ENCODE results near the gene LHPP.
A peak's percentile ranks its signal among the peaks of the same experiment; 100 is the strongest.

The LHPP gene

DNA sequence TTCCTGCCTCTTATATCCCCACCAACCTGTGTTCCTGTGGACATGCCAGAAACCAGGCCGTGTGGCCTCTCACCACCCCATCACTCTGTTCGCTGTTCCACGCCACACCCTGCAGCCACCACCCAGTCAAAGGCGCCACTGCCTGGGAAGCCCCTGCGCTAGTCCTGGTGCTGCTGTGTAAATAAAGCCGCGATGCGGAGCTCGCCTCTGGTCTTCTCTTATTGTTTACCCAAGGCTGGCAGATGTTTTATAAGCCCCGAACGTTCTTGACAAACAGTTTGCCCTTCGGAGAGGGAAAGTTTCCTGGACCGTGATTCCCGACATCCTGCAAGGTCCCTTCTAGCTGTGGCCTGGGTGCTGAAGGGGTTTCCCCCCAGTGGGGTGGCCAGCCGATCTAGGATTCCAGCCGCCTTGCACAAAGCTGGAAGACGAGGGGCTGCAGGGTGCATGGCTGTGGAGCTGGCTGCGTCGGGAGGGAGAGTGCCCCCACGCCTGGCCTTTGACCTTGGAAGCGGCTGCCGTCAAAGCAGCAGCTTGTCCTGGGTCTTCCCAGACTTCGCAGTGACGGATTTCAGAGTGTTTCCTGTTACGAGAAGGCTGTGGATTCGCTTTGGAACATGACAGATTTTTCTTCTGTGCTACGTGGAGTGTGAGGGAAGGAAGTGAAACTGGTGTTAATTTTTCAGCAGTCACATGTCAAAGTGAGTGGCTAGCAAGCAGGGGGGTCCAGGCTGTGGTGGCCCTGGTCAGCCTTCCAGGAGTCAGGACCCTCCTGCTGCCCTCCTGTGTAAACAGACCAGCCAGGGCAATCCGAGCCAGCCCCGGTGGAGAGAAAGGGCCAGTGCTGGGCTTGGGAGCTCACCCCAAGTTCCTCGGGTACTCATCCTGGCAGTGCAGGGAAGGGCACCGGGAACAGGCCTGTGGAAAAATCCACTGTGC lies 61.6 kb downstream of the LHPP start:
- peak; percentile 3 for DNase-seq

DNA sequence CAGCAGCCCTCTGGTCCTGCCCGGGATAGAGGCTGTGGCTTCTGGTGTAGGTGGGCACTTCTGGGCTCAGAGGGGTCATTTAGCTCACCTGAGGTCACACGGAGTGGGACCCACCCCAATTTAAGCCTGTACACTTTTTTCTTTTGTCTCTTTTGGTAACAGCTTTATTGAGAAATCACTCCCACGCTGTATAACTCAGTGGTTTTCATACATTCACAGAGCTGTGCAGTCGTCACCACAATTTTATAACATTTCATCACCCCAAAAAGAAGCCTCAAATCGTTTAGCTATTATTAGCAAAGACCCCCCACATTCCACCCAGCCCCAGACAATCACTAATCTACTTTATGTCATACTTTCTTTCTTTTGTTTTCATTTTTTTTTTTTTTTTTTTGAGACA lies 62.3 kb downstream of the LHPP start:
- DNase-seq = no peak

DNA sequence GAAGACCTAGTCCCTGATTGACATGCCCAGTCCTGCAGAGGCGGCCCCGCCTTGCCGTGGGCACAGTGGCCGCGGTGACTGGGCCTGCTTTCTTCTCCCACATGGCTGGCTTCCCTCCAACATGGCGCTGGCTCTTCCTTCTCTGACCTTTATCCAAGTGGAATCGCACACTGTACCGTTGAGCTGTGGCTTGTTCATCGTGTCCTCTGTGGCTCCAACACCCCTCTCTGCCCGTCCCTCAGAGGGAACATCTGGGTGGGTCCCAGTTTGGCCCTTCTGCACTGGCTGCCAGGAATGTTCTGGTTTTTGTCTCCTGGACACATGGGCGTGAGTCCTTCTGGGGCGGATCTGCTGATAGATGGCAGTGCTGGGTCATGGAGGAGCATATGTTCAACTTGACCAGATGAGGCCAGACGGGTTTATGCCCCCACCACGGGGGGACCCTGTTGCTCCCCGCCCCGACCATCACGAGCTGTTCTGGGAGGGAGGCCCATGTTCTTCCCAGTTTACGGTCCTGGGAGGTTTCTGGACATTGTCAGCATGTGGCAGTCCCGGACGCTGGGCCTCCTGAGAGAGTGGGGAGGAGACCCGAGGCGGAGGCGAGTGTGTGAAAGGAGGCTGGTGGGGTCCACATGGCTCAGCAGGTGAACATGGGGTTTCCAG lies 63.5 kb downstream of the LHPP start:
- no peak for DNase-seq

DNA sequence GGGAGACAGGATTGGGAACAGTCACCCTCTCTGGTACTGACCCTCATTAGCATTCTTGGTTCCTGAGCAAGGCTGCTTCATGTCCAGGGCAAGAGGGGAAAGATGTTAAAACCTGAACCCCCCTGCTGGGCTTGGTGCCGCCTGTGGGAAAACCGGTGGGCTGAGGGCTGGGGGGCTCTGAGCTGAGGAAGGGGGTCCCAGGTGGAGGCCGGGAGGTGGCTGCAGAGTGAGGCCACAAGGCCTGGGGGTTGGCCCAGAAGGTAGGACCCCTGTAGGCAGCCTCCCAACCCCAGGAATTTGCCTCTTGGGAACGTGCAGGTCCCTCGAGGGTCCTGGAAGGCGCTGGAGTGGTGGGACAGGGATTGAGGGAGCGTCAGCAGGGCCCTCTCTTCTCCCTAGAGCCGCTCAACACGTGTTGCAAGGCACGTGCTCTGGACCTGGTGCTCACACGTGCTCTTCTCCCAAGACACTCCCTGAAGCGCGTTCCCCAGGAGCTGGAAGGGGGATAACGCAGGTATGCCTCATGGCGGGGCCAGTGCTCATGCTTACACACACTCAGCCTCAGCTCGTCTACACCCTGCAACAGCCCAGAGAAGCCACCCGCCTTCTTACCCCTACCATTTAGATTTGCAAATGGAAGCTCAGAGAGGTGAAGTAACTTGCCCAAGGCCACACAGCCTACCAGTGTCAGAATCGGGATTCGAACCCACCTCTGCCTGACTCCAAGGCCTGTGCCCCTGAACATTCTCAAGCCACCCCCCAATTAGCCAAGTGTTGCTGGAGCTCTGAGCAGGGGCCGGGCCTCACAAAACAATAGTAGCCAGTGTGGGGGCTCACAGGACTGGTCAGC lies 64.4 kb downstream of the LHPP start:
- no peak for DNase-seq

DNA sequence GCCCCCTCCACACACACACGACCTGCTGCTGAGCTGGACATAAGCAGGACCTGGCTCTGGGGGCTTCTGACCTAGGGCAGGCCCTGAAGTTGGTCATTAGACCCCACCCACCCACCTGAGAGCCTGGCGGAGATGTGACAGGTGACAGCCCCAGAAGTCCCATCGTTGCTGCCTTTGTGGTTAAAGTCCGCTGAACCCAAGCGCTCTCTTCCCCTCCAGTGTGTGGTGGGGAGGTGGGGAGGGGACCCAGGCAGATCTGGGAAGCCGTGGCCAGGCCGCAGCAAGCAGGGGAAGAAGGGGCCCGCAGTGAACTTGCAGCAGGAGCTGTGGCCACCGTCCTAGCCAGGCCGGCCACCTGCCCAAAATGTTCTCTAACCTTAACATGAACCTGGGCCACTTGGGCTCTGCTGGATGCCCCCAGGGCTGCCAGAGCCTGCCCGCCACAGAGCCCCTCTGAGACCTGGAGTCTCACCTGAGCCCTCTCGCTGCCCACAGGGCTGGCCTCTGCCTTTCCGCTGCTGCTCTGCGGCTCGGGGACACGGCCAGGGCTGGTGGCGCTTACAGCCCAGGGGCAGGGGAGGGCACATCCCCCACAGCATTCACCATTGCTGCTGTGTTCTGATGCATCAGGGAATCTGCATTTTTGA lies 65.1 kb downstream of the LHPP start:
- no peak for DNase-seq

DNA sequence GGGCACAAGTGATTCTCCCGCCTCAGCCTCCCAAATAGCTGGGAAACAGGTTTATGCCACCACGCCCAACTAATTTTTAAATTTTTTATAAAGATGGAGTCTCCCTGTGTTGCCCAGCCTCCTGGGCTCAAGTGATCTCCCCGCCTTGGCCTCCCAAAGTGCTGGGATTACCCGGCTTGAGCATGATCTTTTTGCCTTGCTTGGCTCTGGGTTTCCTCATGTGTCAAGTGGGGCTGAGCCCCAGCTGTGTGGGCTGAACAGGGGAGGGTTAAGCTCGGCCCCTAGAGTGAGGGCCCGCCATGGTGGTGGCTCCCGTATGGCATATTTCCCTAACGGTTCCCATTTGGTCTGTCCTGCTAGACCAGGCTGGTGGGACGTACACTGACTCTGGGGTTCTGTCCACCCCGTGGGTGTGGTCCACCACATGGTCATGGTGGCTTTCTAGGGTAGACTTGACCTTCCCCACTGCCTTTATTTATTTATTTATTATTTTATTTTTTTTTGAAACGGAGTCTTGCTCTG lies 66.3 kb downstream of the LHPP start:
- no peak for DNase-seq

DNA sequence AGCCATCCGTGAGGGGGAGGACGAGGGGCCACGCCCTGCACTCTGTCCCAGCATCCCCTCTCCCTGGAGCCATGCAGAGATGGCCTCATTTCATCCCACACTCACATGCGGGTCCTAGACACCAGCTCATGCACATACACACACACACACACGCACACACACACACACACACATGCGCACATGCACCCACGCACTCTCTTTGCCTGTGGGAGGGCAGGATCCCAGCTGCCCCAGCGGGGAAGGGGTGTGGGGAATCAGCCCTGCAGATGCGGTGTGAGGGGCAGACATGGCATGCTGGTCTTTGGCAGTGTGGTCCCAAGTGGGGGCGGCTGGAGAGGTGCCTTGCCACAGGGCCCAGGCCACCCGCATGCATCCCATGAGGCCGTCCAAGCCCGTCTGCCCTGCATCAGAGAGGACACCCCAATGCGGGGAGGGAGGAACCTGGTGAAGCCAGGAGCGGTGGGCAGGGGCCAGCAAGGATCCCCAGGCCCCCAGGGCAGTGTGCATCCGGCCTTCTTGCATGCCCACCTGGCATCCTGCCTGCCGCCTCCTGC lies 68.1 kb downstream of the LHPP start:
- DNase-seq = no peak

DNA sequence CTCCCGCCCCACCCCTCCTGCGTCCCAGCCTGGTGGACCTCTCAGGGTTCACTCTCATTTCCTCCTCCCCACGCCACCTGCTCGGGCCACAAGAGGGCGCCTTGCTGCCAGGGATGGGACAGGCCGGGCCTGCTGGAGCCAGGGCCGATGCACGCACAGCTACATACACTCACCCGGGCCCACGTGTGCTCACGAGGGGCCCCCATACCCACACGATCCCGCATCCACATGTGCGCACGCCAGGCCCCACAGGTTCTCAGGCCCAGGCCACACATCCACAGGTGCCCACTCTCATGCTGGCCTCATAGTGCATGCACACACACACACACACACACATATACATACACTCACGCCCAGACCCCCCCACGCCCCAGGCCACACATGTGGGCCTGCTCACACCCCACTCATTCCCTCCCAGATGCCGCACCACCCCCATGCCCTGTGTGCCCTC lies 68.6 kb downstream of the LHPP start:
- peak; percentile 32 for DNase-seq

DNA sequence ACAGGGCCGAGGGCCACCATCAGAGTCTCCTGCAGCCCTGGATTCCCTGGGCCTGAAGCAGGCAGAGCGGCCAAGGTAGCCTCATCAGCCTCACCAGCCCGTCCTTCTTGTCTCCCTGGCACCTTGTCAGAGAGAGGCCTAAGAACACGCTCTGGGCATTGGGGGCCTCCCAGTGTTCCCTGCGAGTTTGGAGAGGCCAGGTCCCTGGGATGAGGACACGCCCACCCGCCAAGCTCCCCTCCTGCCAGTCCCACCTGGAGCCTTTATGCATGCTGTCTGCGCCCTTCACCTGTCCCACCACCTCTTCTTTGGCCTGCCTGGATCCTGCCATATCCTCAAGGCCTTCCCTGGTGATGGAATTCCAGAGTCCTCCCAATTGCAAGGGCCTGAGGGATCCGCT lies 69.2 kb downstream of the LHPP start:
- no peak for DNase-seq

DNA sequence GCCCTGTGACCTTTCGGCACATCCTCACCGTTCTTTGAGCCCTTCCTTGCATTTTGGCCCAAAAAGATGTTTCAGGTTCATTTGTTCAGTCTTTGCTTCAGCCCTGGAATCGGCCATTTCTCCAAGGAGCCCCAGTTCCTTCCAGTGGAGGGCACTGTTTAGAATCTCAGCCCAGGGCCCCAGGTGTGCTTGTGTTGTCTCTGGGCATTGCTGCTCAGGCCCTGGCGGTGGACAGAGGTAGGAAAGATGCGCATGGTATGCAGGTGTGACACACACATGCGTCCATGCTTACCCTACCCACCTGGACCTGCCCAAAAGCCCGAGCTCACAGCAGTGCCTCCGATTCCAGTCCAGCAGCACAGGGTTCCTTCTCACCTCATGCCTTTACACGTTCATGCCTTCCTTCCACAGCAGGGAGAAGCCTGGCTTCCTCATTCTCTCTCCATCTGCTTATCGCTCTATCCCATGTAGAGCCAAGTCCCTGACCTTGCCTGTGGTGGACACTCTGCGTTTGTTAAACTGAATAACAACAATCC lies 70.6 kb downstream of the LHPP start:
- no peak for DNase-seq

DNA sequence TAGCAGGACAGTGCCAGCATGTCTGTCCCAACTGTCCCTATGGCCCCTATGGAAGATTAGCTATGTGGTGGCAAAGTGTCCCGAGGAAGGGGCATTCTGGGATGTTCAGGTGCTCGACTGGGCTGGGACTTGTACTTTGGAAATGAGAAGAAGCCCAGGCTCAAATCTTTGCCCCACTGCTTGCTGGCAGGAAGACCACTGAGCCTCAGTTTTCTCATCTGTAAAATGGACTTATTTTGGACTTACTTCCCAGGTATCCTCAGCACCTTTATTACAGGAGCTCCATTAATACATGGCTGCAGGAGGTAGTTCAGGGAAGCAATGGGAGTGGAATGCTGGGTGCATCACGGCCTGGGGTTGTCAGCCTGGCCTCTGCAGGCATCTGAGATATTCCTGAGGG lies 71.2 kb downstream of the LHPP start:
- DNase-seq = no peak

DNA sequence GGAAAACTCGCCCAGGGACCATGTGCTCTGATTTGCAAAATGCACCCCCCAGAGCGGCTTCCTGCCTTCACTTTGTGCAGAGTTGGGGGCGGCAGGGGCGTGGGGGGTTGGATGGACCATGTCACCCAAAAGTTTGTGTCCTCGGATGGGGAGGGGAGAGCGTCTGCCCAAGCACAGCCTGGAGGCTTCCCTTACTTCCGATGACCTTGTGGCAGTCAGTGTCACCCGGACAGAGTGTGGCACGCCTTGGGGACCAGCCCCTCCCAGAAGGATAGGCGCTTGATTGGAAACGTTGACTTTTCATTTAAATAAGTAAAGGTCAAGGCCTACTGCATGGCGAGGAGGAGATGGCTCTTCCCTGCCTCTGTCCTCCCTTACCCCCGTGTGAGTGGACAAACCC lies 71.6 kb downstream of the LHPP start:
- no peak for DNase-seq

DNA sequence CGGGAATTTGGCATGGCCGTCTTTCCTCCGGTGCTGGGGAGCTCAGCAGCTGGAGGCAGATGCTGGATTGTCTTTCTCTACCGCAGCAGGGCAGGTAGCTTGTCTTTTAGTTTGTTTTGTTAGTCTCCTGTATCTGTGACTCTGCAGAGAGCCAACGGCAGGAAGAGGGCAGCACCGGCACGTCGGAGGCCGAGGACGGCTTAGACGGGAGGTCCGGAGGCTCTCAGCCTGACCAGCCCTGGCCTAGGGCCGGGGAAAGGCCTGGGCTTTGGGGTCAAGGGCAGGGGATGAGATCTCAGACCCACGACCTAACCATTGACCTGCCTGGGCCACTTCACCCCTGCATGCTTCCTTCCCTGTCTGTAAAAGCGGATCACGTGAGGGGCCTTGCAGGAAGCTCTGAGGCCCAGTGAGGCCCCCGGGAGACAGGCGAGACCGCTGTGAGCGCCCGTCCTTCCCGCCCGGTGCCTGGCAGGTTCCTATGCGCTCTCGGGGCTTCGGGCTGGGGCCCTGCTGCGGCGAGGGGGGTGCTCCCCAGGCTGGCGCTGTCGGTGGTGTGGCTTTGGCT lies 72.7 kb downstream of the LHPP start:
- DNase-seq = no peak

DNA sequence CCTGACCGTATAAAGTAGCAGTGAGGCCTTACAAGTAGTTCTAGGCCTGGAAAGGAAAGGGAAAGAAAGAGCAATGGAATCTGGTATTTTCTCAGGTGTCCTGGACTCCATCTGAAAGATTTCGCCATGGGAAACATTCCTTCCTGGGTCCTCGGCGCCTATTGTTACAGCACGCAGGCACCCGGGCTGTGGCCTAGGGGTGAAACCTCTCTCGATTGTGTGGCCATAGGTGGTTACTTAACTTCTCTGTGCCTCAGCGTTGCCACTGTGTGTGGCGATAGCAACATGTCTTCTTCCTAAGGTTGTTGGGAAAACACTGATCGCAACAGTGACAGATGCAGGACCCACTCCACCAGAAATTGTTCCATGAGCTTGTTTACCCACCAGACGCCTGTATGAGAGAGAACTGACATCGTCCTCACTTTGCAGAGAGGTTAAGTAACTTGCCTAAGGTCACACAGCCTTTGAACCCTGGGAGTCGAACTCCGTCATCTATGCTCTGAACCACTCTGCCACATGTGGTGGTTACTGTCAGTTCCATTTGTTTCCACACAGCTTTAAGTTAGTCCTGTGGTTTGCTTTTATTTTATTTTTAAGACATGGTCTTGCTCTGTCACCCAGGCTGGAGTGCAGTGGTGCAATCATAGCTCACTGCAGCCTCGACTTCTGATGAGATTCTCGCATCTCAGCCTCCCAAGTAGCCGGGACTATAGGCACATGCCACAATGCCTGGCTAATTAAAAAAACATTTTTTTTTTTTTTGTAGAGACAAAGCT lies 73.4 kb downstream of the LHPP start:
- no peak for DNase-seq

DNA sequence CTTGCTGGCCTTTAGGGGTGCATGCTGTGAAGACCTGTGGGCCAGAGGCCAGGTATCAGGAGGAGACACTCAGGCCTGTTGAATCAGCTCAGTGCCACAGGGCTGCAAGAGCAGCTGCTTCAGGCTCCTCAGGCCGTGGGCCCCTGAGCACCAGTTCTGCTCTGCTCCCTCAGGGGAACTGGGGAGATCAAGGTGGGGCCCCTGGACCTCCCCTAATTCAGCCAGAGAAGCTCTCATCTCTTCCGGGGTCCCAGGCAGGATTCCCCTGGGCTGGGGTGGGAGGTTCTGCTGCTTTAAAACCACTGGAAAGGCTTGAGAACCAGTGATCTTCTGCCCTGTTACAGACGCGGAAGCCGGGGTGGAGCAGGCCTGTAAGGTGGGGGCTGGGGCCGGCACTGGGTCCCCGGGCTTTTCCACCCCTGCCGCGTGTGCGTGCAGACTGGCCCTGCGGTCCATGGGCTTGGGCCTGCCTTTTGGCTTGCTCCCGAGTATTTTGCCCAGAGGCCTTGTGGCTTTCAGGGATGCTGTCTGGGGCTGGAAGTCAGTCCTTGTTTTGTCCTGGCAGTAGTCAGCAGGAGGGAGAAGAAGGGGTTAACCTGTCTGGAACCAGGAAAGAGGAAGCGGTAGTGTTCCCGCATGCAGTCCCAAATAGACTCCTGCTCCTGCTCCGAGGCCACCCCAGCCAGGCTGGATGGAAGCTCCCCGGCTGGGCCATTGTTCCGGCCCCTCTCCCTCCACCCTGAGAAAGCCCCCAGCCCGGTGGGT lies 74.3 kb downstream of the LHPP start:
- no peak for DNase-seq

DNA sequence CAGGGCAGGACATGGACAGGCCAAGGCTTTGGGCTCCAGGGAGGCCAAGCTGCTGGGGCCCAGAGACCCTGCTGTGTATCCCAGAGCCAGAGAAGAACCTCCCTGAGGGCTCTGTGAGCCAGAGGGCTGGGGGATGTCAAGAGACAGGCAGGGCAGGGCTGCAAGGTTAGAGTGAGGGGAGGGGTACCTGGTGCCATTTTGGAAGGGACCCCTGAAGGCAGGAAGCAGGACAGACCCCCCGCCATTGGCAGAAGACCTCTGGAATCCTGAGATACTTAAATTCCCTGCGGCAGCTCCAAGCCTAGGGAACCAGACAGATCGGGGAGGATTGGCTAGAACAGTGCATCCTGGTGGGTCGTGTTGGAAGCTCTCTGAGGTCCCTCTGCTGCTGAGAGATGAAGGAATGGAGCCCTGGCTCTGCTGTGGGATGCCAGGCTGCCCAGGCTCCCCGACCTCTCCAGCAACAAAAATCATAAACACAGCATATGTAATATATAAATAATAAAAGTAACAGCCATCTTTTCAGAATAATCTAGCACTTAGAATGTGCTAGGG lies 75.0 kb downstream of the LHPP start:
- DNase-seq = no peak

DNA sequence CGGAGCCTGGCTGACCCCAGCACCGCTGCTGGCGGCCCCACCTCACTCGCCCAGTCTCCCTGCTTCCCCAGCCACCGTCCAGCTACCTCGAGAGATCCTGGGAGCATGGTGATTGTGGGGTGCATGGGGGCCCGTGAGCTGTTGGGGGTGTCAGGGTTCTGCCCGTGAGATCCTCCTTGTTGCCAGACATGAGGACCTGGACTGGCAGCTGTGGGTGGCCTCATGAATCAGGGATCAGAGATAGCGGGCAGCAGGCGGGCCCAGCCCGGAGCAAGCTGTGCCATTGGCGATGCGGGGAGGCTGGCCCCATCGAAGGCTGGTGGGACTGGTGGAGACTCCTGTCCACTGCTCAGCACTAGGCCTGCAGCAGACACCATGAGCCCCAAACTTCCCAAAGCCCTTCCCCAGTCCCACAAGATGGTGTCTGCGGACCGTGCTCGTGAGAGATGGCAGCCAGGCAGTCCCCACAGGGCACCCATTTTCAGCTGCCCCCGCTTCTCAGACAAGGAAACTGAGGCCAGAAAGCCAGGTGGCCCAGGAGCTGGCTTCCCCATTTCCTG lies 75.6 kb downstream of the LHPP start:
- DNase-seq = no peak

DNA sequence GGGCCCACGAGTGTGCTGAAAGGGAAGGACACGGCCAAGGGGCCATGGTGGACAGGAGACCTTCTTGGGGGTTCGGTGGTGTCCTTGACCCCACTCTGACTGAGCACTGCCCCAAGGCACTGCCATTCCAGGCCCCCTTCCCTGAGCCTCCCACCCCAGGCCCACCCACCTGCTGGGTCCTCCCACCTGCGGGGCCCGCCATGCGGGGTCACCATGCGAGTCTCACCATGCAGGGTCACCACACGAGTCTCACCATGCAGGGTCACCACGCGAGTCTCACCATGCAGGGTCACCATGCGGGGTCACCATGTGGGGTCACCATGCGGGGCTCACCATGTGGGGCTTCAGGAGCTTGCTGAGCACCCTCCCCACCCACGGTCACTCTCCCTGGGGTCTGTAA lies 76.3 kb downstream of the LHPP start:
- DNase-seq = no peak

DNA sequence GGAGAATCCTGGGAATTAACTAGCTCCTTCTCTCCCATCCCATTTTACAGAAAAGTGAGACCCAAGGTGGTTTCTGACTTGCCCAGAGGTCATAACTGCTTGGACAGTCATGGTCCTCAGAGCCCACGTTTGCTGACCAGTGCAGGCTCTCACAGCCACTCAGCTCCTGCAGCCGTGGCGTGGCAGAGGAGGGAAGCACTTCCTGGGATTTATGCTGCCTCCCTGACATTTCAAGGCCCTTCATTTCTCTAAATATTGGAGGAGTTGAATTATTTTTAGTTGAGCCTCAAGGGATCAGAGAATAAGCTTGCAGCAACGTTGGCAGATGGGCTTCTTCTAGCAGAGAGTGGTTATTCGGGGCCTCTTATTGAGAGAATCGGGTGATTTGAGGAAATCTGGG lies 77.1 kb downstream of the LHPP start:
- DNase-seq = no peak
